Activated naive CD4-positive, alpha-beta T cell treated with Interleukin-2 at 50 U/mL for 16 hours (primary cell): ENCODE results near the gene GCC2.
A peak's percentile ranks its signal among the peaks of the same experiment; 100 is the strongest.
"Not testable (repeated sequence)": the region's sequence is repeated elsewhere in the genome, so short reads cannot be mapped to it uniquely, and the experiment has no call there.

Experiments
- DNase-seq: peaks from one replicate; pipeline ENCODE4 v3.0.0-alpha.2; 2020

The GCC2 gene

GRCh38 chr2:108446703-108447102 lies 2.3 kb upstream of the GCC2 start:
- no peak for DNase-seq

- DNase-seq = no peak
Measured at GRCh38 chr2:108447947-108448677, 894 bp upstream of the GCC2 start.

GRCh38 chr2:108449410-108450130 lies 564 bp downstream of the GCC2 start:
- DNase-seq = peak; percentile 35

GRCh38 chr2:108450863-108451262 lies 1.9 kb downstream of the GCC2 start:
- DNase-seq = no peak

GRCh38 chr2:108451976-108452375 lies 3.0 kb downstream of the GCC2 start:
- no peak for DNase-seq

GRCh38 chr2:108453530-108453929 lies 4.5 kb downstream of the GCC2 start:
- DNase-seq = not testable (repeated sequence)

GRCh38 chr2:108454440-108454839 lies 5.4 kb downstream of the GCC2 start:
- DNase-seq = no peak

- DNase-seq = no peak
Measured at GRCh38 chr2:108455571-108455970, 6.6 kb downstream of the GCC2 start.

GRCh38 chr2:108458082-108458481 lies 9.1 kb downstream of the GCC2 start:
- DNase-seq = no peak

GRCh38 chr2:108459441-108459840 lies 10.4 kb downstream of the GCC2 start:
- no peak for DNase-seq

GRCh38 chr2:108460345-108461037 lies 11.5 kb downstream of the GCC2 start:
- no peak for DNase-seq

GRCh38 chr2:108477099-108477498 lies 28.1 kb downstream of the GCC2 start:
- DNase-seq = no peak

GRCh38 chr2:108485253-108485652 lies 36.2 kb downstream of the GCC2 start:
- DNase-seq = no peak

- DNase-seq = no peak
Measured at GRCh38 chr2:108490506-108491122, 41.6 kb downstream of the GCC2 start.

GRCh38 chr2:108491848-108492247 lies 42.8 kb downstream of the GCC2 start:
- DNase-seq = no peak

GRCh38 chr2:108492364-108492763 lies 43.4 kb downstream of the GCC2 start:
- no peak for DNase-seq

- DNase-seq = not testable (repeated sequence)
Measured at GRCh38 chr2:108496167-108496566, 47.2 kb downstream of the GCC2 start.

- not testable (repeated sequence) for DNase-seq
Measured at GRCh38 chr2:108507620-108508019, 58.6 kb downstream of the GCC2 start.

- DNase-seq = not testable (repeated sequence)
Measured at GRCh38 chr2:108512431-108512830, 63.4 kb downstream of the GCC2 start.

GRCh38 chr2:108514478-108514877 lies 65.5 kb downstream of the GCC2 start:
- DNase-seq = not testable (repeated sequence)

GRCh38 chr2:108524688-108525087 lies 75.7 kb downstream of the GCC2 start:
- DNase-seq = not testable (repeated sequence)

- not testable (repeated sequence) for DNase-seq
Measured at GRCh38 chr2:108525258-108525657, 76.3 kb downstream of the GCC2 start.

- DNase-seq = no peak
Measured at GRCh38 chr2:108531674-108532055, 82.7 kb downstream of the GCC2 start.
